ENCODE data around the gene API5.

Gene API5

GRCh38 chr11:43359422-43359818, 47.6 kb downstream of the API5 start:
- DNase-seq (ENCODE audit: low spot score): peak; percentile 47

- peak; percentile 7 for DNase-seq (ENCODE audit: low spot score)
Measured at GRCh38 chr11:43360361-43361032, 48.7 kb downstream of the API5 start.

GRCh38 chr11:43366677-43367076, 54.9 kb downstream of the API5 start:
- DNase-seq (ENCODE audit: low spot score): no peak

GRCh38 chr11:43367382-43368178, 55.8 kb downstream of the API5 start:
- peak; percentile 61 for DNase-seq (ENCODE audit: low spot score)

- DNase-seq (ENCODE audit: low spot score): no peak
Measured at GRCh38 chr11:43376065-43376464, 64.3 kb downstream of the API5 start.

- peak; percentile 68 for DNase-seq (ENCODE audit: low spot score)
Measured at GRCh38 chr11:43376594-43376993, 64.8 kb downstream of the API5 start.

GRCh38 chr11:43377389-43377788, 65.6 kb downstream of the API5 start:
- DNase-seq (ENCODE audit: low spot score): no peak

GRCh38 chr11:43378897-43379296, 67.1 kb downstream of the API5 start:
- DNase-seq (ENCODE audit: low spot score): no peak

GRCh38 chr11:43381802-43382201, 70.0 kb downstream of the API5 start:
- no peak for DNase-seq (ENCODE audit: low spot score)

GRCh38 chr11:43382614-43383013, 70.8 kb downstream of the API5 start:
- no peak for DNase-seq (ENCODE audit: low spot score)

- DNase-seq (ENCODE audit: low spot score): no peak
Measured at GRCh38 chr11:43384393-43384792, 72.6 kb downstream of the API5 start.

- no peak for DNase-seq (ENCODE audit: low spot score)
Measured at GRCh38 chr11:43392713-43393112, 80.9 kb downstream of the API5 start.

- DNase-seq (ENCODE audit: low spot score): peak; percentile 8
Measured at GRCh38 chr11:43393765-43394355, 82.1 kb downstream of the API5 start.

Measured in kidney tubule cell (primary cell).